ENCODE data around the gene TAOK2. TPM values are rescaled to one million over a fixed set of nuclear protein-coding genes. Genes with fewer than 3 reads are reported as not detected.
A peak's percentile ranks its signal among the peaks of the same experiment; 100 is the strongest.

TAOK2 gene
- 29.9 and 31.4 TPM in 2 replicates for polyA plus RNA-seq (2013)

DNA sequence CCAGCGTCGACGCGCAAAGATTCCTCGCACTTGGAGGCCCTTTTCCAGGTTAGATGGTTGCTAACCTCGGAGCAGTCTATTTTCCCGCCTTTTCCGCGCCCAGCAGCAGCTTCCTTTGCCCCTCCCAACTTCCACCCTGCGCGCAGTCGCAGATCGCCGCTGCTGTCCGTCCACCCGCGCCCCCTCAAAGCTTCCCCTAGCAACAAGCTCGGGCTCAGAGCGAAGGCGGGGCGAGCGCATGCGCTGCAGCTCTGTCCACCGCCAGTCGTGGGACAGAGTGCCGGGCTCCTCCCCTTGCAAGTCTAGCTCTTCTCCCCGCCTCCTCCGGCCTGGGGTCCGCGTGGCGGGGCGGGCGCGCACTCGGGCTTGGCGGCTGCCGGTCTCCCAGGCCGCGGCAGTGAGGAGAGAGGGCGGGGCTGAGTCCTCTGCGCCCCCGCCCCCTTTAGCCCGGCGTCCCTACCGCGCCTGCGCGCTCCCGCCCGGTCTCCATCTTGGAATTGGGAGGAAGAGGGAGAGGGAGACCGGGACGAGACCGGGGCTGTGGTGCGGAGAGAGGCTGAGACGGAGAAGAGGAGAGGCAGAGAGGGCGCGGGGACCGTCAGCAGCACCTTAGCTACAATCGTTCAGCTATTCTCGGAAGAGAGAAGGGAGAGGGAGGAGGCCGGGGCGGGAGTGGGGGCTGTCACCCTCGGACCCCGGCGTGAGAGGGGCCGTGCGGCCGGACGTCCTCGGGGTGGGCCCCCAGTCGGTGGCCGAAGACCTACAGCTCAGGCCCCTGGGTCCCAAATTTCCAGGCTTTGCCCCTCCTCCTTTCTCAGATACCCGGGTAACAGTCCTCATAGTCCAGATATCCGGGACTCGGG is at the start of gene TAOK2:
Gene TAOK2 (plus strand): TSS at position 485 of the 863 bp plus-strand sequence. CDS start 3,905 bp downstream, outside the sequence.
- H2BK120ac ChIP-seq (ENCODE audit: insufficient read depth, low read length, poor library complexity): peak within 1 kb of the TSS; percentile 72
- peak within 1 kb of the TSS; percentile 81 for H4K8ac ChIP-seq (ENCODE audit: low read depth, low read length)
- peak within 1 kb of the TSS; percentile 88 for H3K27ac ChIP-seq (ENCODE audit: low read depth, low read length)
- peaks cover 9 to 22% of the 10 kb centered on the region in 2 experiments for H3K4me1 ChIP-seq (ENCODE audit: control insufficient read depth in 1 of 2, insufficient read depth in 2 of 2, low read length in 2 of 2)
- H3K4me2 ChIP-seq (ENCODE audit: low read length): peak within 1 kb of the TSS; percentile 93
- peak within 1 kb of the TSS; percentile 51 for H2AFZ ChIP-seq (ENCODE audit: insufficient read depth, low read length, poor library complexity)
- H2BK12ac ChIP-seq (ENCODE audit: low read length): peak within 1 kb of the TSS; percentile 25
- peak within 1 kb of the TSS; percentile 20 for H2AK5ac ChIP-seq (ENCODE audit: low read length)
- H3K14ac ChIP-seq (ENCODE audit: low read length): peak within 1 kb of the TSS; percentile 88
- peak within 1 kb of the TSS; percentile 99 for H3K9ac ChIP-seq (ENCODE audit: low read length)
- DNase-seq: peak; percentile 99 to 100
- peak within 1 kb of the TSS; percentile 48 for H3K4ac ChIP-seq (ENCODE audit: low read depth, low read length)
- peak within 1 kb of the TSS; percentile 57 for H4K12ac ChIP-seq (ENCODE audit: low read depth, low read length)
- H3K4me3 ChIP-seq (ENCODE audit: low read depth, low read length): peak within 1 kb of the TSS; percentile 96
- no peaks in the 10 kb centered on the region for H3K27me3 ChIP-seq (ENCODE audit: insufficient read depth, low read length)
- H3K18ac ChIP-seq (ENCODE audit: low read length): peak within 1 kb of the TSS; percentile 44
- peak within 1 kb of the TSS; percentile 42 for H3K23ac ChIP-seq (ENCODE audit: low read length)
- H3K79me2 ChIP-seq (ENCODE audit: control insufficient read depth, insufficient read depth, low read length, poor library complexity): peaks cover 15% of the 10 kb centered on the region
- H3K79me1 ChIP-seq (ENCODE audit: low read length): peaks cover 10% of the 10 kb centered on the region
- H2BK5ac ChIP-seq (ENCODE audit: low read depth, low read length, poor library complexity): peak within 1 kb of the TSS; percentile 44
- H3K36me3 ChIP-seq (ENCODE audit: control insufficient read depth in 1 of 2, insufficient read depth in 2 of 2, low read length in 2 of 2): peaks cover 30 to 32% of the 10 kb centered on the region in 2 experiments
- H4K91ac ChIP-seq (ENCODE audit: low read depth, low read length): peak within 1 kb of the TSS; percentile 84
- no peaks in the 10 kb centered on the region for H3K9me3 ChIP-seq (ENCODE audit: insufficient read depth, low read depth, low read length)
- WGBS (ENCODE audit: extremely low coverage, insufficient coverage, insufficient read length): no CpG with 5 or more reads among the region's 75 CpGs

- Histone ChIP-seq H3K23ac (ENCODE audit: low read length) (no peak overlapping the region), H2BK12ac (ENCODE audit: low read length) (no peak overlapping the region), H3K27me3 (ENCODE audit: insufficient read depth, low read length) (no peaks in the 10 kb centered on the region), H2AFZ (ENCODE audit: insufficient read depth, low read length, poor library complexity) (peak overlapping the region; percentile 85), H2BK5ac (ENCODE audit: low read depth, low read length, poor library complexity) (no peak overlapping the region), H4K8ac (ENCODE audit: low read depth, low read length) (peak overlapping the region; percentile 22), H3K18ac (ENCODE audit: low read length) (peak overlapping the region; percentile 100), H4K12ac (ENCODE audit: low read depth, low read length) (no peak overlapping the region), H3K9ac (ENCODE audit: low read length) (peak overlapping the region; percentile 96), H3K14ac (ENCODE audit: low read length) (peak overlapping the region; percentile 51), H3K36me3 (ENCODE audit: control insufficient read depth in 1 of 2, insufficient read depth in 2 of 2, low read length in 2 of 2) (peaks cover 12 to 14% of the 10 kb centered on the region in 2 experiments), H3K4me3 (ENCODE audit: low read depth, low read length) (peak overlapping the region; percentile 99), H3K27ac (ENCODE audit: low read depth, low read length) (peak overlapping the region; percentile 48), H3K9me3 (ENCODE audit: insufficient read depth, low read depth, low read length) (no peaks in the 10 kb centered on the region), H3K79me2 (ENCODE audit: control insufficient read depth, insufficient read depth, low read length, poor library complexity) (peaks cover 14% of the 10 kb centered on the region), H3K4me2 (ENCODE audit: low read length) (peak overlapping the region; percentile 91), H3K4ac (ENCODE audit: low read depth, low read length) (peak overlapping the region; percentile 92), H2AK5ac (ENCODE audit: low read length) (peak overlapping the region; percentile 18), H4K91ac (ENCODE audit: low read depth, low read length) (peak overlapping the region; percentile 89), H3K79me1 (ENCODE audit: low read length) (peaks cover 11% of the 10 kb centered on the region), H3K4me1 (ENCODE audit: control insufficient read depth in 1 of 2, insufficient read depth in 2 of 2, low read length in 2 of 2) (peaks cover 11 to 14% of the 10 kb centered on the region in 2 experiments), H2BK120ac (ENCODE audit: insufficient read depth, low read length, poor library complexity) (no peak overlapping the region)
- DNase-seq: peak in 1 of 2 donors; percentile 1
- 100% methylated on average over 1 of the region's 9 CpGs for WGBS (ENCODE audit: extremely low coverage, insufficient coverage, insufficient read length)
Observed at GRCh38 chr16:29925105-29925756, 48.4 kb upstream of the TAOK2 start.

DNA sequence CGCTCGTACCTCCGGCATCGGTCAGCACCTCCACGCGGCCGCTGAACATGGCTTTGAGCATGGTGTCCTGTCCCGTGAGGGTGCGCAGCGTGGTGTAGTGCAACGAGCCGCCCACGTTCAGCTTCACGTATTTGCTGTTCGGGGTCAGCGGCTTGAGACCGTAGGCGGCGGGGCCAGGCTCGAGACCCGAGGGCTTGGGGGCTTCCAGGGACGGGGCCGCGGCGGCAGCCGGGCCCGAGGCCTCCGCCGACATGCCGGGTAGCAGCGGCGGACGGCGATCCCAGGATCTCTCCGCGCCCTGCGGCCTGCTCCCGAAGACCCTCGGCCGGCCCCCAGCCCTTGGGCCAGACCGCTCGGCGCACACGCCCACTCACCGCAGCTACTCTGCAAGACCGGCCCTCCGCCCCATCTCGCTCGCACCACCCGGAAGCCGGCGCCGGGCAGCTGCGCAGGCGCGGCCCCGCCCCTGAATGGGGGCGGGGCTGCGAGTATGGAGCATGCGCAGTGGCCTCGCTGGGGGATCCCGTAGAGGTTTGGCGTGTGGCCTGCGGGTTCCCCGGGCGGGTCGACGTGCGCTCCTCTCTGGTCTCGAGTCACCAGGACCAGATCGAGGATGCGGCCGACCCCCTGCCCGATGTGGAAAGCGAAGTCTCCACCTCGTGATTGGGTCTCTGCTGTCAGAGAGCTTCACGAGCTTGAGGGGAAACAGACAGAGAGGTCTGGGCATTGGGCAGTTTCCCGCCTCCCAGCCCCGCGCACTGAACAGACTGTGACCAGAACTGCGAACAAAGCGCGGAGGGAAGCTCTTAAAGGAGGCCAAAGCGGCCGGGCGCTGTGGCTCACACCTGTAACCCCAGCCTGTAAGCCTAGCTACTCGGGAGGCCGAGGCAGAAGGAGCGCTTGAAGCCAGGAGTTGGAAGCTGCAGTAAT is 47.6 kb upstream of the TAOK2 start, which contains the start of gene KCTD13:
Gene KCTD13 (minus strand): TSS at position 446 of the 930 bp plus-strand sequence. CDS start 193 bp downstream, at position 253.
- H3K4ac ChIP-seq (ENCODE audit: low read depth, low read length): peak within 1 kb of the TSS; percentile 92
- peaks cover 11% of the 10 kb centered on the region for H3K79me1 ChIP-seq (ENCODE audit: low read length)
- H2AK5ac ChIP-seq (ENCODE audit: low read length): peak within 1 kb of the TSS; percentile 95
- peaks cover 11 to 14% of the 10 kb centered on the region in 2 experiments for H3K4me1 ChIP-seq (ENCODE audit: control insufficient read depth in 1 of 2, insufficient read depth in 2 of 2, low read length in 2 of 2)
- peak within 1 kb of the TSS; percentile 93 for H2BK120ac ChIP-seq (ENCODE audit: insufficient read depth, low read length, poor library complexity)
- H3K14ac ChIP-seq (ENCODE audit: low read length): peak within 1 kb of the TSS; percentile 100
- peaks cover 10 to 12% of the 10 kb centered on the region in 2 experiments for H3K36me3 ChIP-seq (ENCODE audit: control insufficient read depth in 1 of 2, insufficient read depth in 2 of 2, low read length in 2 of 2)
- peak within 1 kb of the TSS; percentile 36 for H2BK12ac ChIP-seq (ENCODE audit: low read length)
- no peaks in the 10 kb centered on the region for H3K9me3 ChIP-seq (ENCODE audit: insufficient read depth, low read depth, low read length)
- peak within 1 kb of the TSS; percentile 99 for H2AFZ ChIP-seq (ENCODE audit: insufficient read depth, low read length, poor library complexity)
- H4K12ac ChIP-seq (ENCODE audit: low read depth, low read length): peak within 1 kb of the TSS; percentile 99
- H3K27ac ChIP-seq (ENCODE audit: low read depth, low read length): peak within 1 kb of the TSS; percentile 62
- peak within 1 kb of the TSS; percentile 99 for H3K4me3 ChIP-seq (ENCODE audit: low read depth, low read length)
- no peaks in the 10 kb centered on the region for H3K27me3 ChIP-seq (ENCODE audit: insufficient read depth, low read length)
- peaks cover 14% of the 10 kb centered on the region for H3K79me2 ChIP-seq (ENCODE audit: control insufficient read depth, insufficient read depth, low read length, poor library complexity)
- H4K91ac ChIP-seq (ENCODE audit: low read depth, low read length): peak within 1 kb of the TSS; percentile 92
- H3K9ac ChIP-seq (ENCODE audit: low read length): peak within 1 kb of the TSS; percentile 96
- H4K8ac ChIP-seq (ENCODE audit: low read depth, low read length): peak within 1 kb of the TSS; percentile 100
- H3K18ac ChIP-seq (ENCODE audit: low read length): peak within 1 kb of the TSS; percentile 100
- H3K23ac ChIP-seq (ENCODE audit: low read length): no peak within 1 kb of the TSS
- WGBS (ENCODE audit: extremely low coverage, insufficient coverage, insufficient read length): no CpG with 5 or more reads among the region's 89 CpGs
- peak within 1 kb of the TSS; percentile 91 for H3K4me2 ChIP-seq (ENCODE audit: low read length)
- H2BK5ac ChIP-seq (ENCODE audit: low read depth, low read length, poor library complexity): peak within 1 kb of the TSS; percentile 91
- DNase-seq: peak; percentile 87 to 94
